ENCODE data around the gene GSTM3.
"Not testable (repeated sequence)": the region's sequence is repeated elsewhere in the genome, so short reads cannot be mapped to it uniquely, and the experiment has no call there.

The GSTM3 gene

DNA sequence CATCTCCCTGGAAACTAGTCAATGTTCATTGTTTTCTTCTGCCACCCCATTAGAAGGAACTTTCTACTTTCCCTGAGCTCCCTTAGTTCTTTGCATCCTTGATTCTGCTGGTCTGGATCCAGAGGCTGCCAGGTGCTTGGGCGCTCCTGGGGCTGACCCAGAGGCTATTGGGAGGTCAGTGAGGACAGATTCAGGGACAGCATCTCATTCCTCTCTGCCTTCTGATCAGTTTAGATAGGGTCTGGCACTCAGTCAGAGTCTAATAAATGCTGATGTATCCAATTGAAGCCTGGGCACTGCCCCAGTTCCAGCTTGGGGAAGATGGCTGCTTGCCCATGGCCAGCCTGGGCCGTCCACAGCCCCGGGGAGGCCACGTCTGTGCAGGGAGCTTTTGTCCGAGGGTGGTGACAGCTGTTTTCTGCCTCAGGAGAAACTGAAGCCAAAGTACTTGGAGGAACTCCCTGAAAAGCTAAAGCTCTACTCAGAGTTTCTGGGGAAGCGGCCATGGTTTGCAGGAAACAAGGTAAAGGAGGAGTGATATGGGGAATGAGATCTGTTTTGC lies 50.9 kb downstream of the GSTM3 start:
- Histone ChIP-seq H3K9ac (ENCODE audit: low read length) (no peak overlapping the region), H2AFZ (ENCODE audit: low read length) (no peak overlapping the region), H3K4me2 (ENCODE audit: low read length) (no peak overlapping the region), H4K20me1 (ENCODE audit: insufficient read depth, low read length) (no peaks in the 10 kb centered on the region), H3K4me3 (ENCODE audit: low read depth, low read length, poor library complexity, severe bottlenecking) (no peak overlapping the region), H3K79me2 (ENCODE audit: insufficient read depth, low read length) (no peaks in the 10 kb centered on the region), H3K9me2 (ENCODE audit: low read depth, low read length) (no peaks in the 10 kb centered on the region), H3F3A (ENCODE audit: insufficient read depth, low read length) (no peaks in the 10 kb centered on the region), H3K27me3 (ENCODE audit: insufficient read depth, low read length) (no peaks in the 10 kb centered on the region), H3K27ac (ENCODE audit: low read depth, low read length, poor library complexity, severe bottlenecking) (no peak overlapping the region), H3K9me3 (ENCODE audit: low read length) (no peaks in the 10 kb centered on the region), H3K4me1 (ENCODE audit: insufficient read depth, low read length, severe bottlenecking) (peaks cover 6% of the 10 kb centered on the region), H3K36me3 (ENCODE audit: insufficient read depth, low read length) (no peaks in the 10 kb centered on the region)
- TF ChIP-seq EZH2 (IDR thresholded peaks at IDR 0.05; ENCODE audit: borderline replicate concordance, low read length): no peak
- TF ChIP-seq, protein P1, sequence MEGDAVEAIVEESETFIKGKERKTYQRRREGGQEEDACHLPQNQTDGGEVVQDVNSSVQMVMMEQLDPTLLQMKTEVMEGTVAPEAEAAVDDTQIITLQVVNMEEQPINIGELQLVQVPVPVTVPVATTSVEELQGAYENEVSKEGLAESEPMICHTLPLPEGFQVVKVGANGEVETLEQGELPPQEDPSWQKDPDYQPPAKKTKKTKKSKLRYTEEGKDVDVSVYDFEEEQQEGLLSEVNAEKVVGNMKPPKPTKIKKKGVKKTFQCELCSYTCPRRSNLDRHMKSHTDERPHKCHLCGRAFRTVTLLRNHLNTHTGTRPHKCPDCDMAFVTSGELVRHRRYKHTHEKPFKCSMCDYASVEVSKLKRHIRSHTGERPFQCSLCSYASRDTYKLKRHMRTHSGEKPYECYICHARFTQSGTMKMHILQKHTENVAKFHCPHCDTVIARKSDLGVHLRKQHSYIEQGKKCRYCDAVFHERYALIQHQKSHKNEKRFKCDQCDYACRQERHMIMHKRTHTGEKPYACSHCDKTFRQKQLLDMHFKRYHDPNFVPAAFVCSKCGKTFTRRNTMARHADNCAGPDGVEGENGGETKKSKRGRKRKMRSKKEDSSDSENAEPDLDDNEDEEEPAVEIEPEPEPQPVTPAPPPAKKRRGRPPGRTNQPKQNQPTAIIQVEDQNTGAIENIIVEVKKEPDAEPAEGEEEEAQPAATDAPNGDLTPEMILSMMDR (IDR thresholded peaks at IDR 0.05; ENCODE audit: low read length): no peak

DNA sequence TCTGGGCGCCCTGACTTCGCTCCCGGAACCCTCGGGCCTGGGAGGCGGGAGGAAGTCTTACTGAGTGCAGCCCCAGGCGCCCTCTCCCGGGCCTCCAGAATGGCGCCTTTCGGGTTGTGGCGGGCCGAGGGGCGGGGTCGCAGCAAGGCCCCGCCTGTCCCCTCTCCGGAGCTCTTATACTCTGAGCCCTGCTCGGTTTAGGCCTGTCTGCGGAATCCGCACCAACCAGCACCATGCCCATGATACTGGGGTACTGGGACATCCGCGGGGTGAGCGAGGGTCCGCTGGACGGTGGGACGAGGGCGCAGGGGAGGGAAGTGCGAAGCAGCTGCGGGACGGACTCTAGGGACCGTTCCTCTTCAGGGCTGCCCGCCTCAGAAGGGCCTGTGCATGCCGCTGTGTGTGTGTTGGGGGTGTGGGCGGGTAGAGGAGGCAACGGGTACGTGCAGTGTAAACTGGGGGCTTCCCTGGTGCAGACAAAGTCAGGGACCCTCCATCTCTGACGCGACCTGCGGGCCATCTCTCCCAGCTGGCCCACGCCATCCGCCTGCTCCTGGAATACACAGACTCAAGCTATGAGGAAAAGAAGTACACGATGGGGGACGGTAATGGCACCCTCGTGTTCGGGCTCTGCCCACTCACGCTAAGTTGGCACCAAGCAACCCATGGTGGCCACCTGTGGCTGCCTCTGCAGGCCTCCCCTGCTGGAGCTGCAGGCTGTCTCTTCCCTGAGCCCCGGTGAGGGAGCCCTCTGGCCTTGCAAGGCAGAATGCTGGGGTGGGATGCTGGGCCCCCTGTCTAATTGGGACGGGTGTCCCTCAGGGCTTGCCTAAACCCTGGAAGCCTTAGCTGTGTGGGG lies 53.0 kb downstream of the GSTM3 start, which contains the start of gene GSTM1:
Gene GSTM1, plus strand, starts transcription at position 177 of the 859 bp plus-strand sequence. Its CDS starts 57 bp downstream, at position 234.
- Histone ChIP-seq H3K9me2 (ENCODE audit: low read depth, low read length) (no peaks in the 10 kb centered on the region), H2AFZ (ENCODE audit: low read length) (no peak within 1 kb of the TSS), H4K20me1 (ENCODE audit: insufficient read depth, low read length) (no peaks in the 10 kb centered on the region), H3K4me3 (ENCODE audit: low read depth, low read length, poor library complexity, severe bottlenecking) (peak within 1 kb of the TSS; percentile 57), H3K79me2 (ENCODE audit: insufficient read depth, low read length) (no peaks in the 10 kb centered on the region), H3K4me2 (ENCODE audit: low read length) (peak within 1 kb of the TSS; percentile 61), H3F3A (ENCODE audit: insufficient read depth, low read length) (no peaks in the 10 kb centered on the region), H3K9ac (ENCODE audit: low read length) (peak within 1 kb of the TSS; percentile 54; the same call in 1 of the 2 replicates), H3K36me3 (ENCODE audit: insufficient read depth, low read length) (no peaks in the 10 kb centered on the region), H3K4me1 (ENCODE audit: insufficient read depth, low read length, severe bottlenecking) (peaks cover 6% of the 10 kb centered on the region), H3K27me3 (ENCODE audit: insufficient read depth, low read length) (no peaks in the 10 kb centered on the region), H3K9me3 (ENCODE audit: low read length) (no peaks in the 10 kb centered on the region), H3K27ac (ENCODE audit: low read depth, low read length, poor library complexity, severe bottlenecking) (no peak within 1 kb of the TSS)
- no peak for TF ChIP-seq EZH2 (IDR thresholded peaks at IDR 0.05; ENCODE audit: borderline replicate concordance, low read length)
- TF ChIP-seq, protein P1 (IDR thresholded peaks at IDR 0.05; ENCODE audit: low read length): peak; percentile 21; the same call in 1 of the 2 replicates

DNA sequence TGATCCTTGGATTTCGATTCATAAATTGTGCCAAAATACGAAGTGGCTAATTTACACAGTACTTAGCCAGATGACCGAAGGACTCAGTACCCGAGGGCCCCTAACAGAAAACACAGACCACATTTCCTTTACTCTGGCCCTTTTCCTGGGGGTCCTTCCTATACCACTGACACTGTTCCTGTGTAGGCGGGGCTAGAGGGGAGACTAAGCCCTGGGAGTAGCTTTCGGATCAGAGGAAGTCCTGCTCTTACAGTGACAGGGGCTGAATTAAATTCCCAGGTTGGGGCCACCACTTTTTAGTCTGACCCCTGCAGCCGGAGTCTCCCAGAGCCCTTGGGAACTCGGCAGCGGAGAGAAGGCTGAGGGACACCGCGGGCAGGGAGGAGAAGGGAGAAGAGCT lies 53.7 kb downstream of the GSTM3 start:
- H4K20me1 ChIP-seq (ENCODE audit: insufficient read depth, low read length); H3K27ac ChIP-seq (ENCODE audit: low read depth, low read length, poor library complexity, severe bottlenecking); H3K4me1 ChIP-seq (ENCODE audit: insufficient read depth, low read length, severe bottlenecking); H3K27me3 ChIP-seq (ENCODE audit: insufficient read depth, low read length); H3K9me2 ChIP-seq (ENCODE audit: low read depth, low read length); H3K9me3 ChIP-seq (ENCODE audit: low read length); H3K36me3 ChIP-seq (ENCODE audit: insufficient read depth, low read length); H2AFZ ChIP-seq (ENCODE audit: low read length); H3K79me2 ChIP-seq (ENCODE audit: insufficient read depth, low read length); H3F3A ChIP-seq (ENCODE audit: insufficient read depth, low read length): not testable (repeated sequence)
- H3K4me2 ChIP-seq (ENCODE audit: low read length): peak overlapping the region; percentile 61
- peak overlapping the region; percentile 54; the same call in 1 of the 2 replicates for H3K9ac ChIP-seq (ENCODE audit: low read length)
- peak overlapping the region; percentile 57 for H3K4me3 ChIP-seq (ENCODE audit: low read depth, low read length, poor library complexity, severe bottlenecking)

DNA sequence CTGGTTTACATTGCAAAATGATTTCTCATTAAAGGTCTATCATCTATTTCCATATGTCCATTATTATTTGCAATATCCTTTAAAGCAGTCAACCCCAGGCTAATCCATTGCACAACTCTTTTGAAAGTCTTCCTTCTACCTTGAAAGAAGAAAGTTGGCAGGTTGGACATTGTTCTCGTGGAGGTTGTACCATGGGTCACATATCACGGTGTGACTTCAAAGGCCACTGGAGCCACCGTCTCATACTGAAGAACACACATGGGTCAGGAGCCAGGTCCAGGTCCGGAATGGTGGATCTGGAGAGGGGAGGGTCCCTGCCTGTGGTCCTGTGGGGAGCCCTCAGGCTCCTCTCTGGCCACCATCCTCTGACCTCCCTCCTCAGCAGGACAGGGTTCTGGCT lies 54.9 kb downstream of the GSTM3 start:
- not testable (repeated sequence) for H2AFZ ChIP-seq (ENCODE audit: low read length); H3K79me2 ChIP-seq (ENCODE audit: insufficient read depth, low read length); H3K27me3 ChIP-seq (ENCODE audit: insufficient read depth, low read length); H3F3A ChIP-seq (ENCODE audit: insufficient read depth, low read length); H3K9me2 ChIP-seq (ENCODE audit: low read depth, low read length); H3K36me3 ChIP-seq (ENCODE audit: insufficient read depth, low read length); H3K9me3 ChIP-seq (ENCODE audit: low read length); H3K4me2 ChIP-seq (ENCODE audit: low read length); H3K4me3 ChIP-seq (ENCODE audit: low read depth, low read length, poor library complexity, severe bottlenecking); H3K4me1 ChIP-seq (ENCODE audit: insufficient read depth, low read length, severe bottlenecking); H3K27ac ChIP-seq (ENCODE audit: low read depth, low read length, poor library complexity, severe bottlenecking); H3K9ac ChIP-seq (ENCODE audit: low read length); H4K20me1 ChIP-seq (ENCODE audit: insufficient read depth, low read length)

DNA sequence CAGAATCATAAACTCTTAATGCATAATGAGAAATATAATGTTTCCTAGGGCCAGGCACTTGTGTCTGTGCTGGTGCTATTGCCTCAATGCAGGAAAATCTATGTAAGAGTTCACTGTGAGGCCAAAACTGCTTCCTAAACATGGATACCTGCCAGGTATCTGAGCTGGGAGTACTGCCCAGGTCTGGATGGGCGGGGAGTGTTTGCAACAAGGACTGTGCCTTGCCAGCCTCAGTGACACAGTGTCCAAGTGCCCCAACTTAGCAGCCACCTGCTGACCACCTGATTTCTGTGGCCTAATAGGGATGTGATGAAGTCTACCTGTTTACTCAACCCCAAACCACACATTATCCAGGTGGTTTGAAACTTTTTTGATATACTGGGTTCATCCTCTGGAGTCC lies 55.4 kb downstream of the GSTM3 start:
- not testable (repeated sequence) for H3K36me3 ChIP-seq (ENCODE audit: insufficient read depth, low read length); H3K27ac ChIP-seq (ENCODE audit: low read depth, low read length, poor library complexity, severe bottlenecking); H3K9me3 ChIP-seq (ENCODE audit: low read length); H3F3A ChIP-seq (ENCODE audit: insufficient read depth, low read length); H2AFZ ChIP-seq (ENCODE audit: low read length); H3K79me2 ChIP-seq (ENCODE audit: insufficient read depth, low read length); H3K9me2 ChIP-seq (ENCODE audit: low read depth, low read length); H3K27me3 ChIP-seq (ENCODE audit: insufficient read depth, low read length); H3K4me2 ChIP-seq (ENCODE audit: low read length); H3K4me3 ChIP-seq (ENCODE audit: low read depth, low read length, poor library complexity, severe bottlenecking); H3K4me1 ChIP-seq (ENCODE audit: insufficient read depth, low read length, severe bottlenecking); H3K9ac ChIP-seq (ENCODE audit: low read length); H4K20me1 ChIP-seq (ENCODE audit: insufficient read depth, low read length)

DNA sequence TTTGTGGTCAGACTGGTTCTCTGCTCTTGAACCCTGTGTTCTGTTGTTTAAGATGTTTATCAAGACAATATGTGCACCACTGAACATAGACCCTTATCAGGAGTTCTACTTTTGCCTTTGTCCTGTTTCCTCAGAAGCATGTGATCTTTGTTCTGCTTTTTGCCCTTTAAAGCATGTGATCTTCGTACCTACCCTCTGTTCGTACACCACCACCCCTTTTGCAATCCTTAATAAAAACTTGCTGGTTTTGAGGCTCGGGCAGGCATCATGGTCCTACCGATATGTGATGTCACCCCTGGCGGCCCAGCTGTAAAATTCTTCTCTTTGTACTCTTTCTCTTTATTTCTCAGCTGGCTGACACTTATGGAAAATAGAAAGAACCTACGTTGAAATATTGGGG lies 56.1 kb downstream of the GSTM3 start:
- not testable (repeated sequence) for H3K4me2 ChIP-seq (ENCODE audit: low read length); H3K9me2 ChIP-seq (ENCODE audit: low read depth, low read length); H3K27ac ChIP-seq (ENCODE audit: low read depth, low read length, poor library complexity, severe bottlenecking); H3K9me3 ChIP-seq (ENCODE audit: low read length); H3K36me3 ChIP-seq (ENCODE audit: insufficient read depth, low read length); H3K27me3 ChIP-seq (ENCODE audit: insufficient read depth, low read length); H3K79me2 ChIP-seq (ENCODE audit: insufficient read depth, low read length); H4K20me1 ChIP-seq (ENCODE audit: insufficient read depth, low read length); H3K4me1 ChIP-seq (ENCODE audit: insufficient read depth, low read length, severe bottlenecking); H2AFZ ChIP-seq (ENCODE audit: low read length); H3K4me3 ChIP-seq (ENCODE audit: low read depth, low read length, poor library complexity, severe bottlenecking); H3K9ac ChIP-seq (ENCODE audit: low read length); H3F3A ChIP-seq (ENCODE audit: insufficient read depth, low read length)

Data from OCI-LY1 (cell line).